B cell (primary cell): Measurements from ENCODE around the gene ZNF764. TPM values are rescaled to one million over a fixed set of nuclear protein-coding genes. Genes with fewer than 3 reads are reported as not detected.

Experiments
- ATAC-seq: fragments of 200-7000 bp; cut with Tn5 transposase; one replicate; pipeline ENCODE4 v1.10.0; 2021; ENCODE audit warnings: low read depth, mild to moderate bottlenecking, moderate number of reproducible peaks, moderate library complexity
- CTCF ChIA-PET: fragments of 350-600 bp; sonication (Branson Sonifier 250); formaldehyde crosslinking; loops from one replicate; lab custom pipeline; 2021; ENCODE audit warnings: antibody characterized with exemption, inconsistent platforms; lab: Charles Lee
- POLR2A ChIA-PET: fragments of 350-600 bp; sonication (Branson Sonifier 250); formaldehyde crosslinking; loops from one replicate; lab custom pipeline; 2021; ENCODE audit warnings: antibody characterized with exemption; lab: Charles Lee
- DNase-seq: peaks from one replicate; pipeline ENCODE4 v3.0.0; 2013
- H2AFZ ChIP-seq: 2 replicates; pipeline ENCODE4 v1.6.1; 2012; ENCODE audit warnings: mild to moderate bottlenecking, low read depth, low read length; ENCODE audit not compliant: insufficient read depth, poor library complexity, severe bottlenecking
- H3K27ac ChIP-seq, 2 donors: 1 replicate in 1 of 2; 2 replicates in 1 of 2; pipeline ENCODE4 v1.5.1; 2012 to 2013; ENCODE audit warnings: low read length in 2 of 2, mild to moderate bottlenecking in 2 of 2, moderate library complexity in 1 of 2
- H3K27me3 ChIP-seq, 4 experiments: fragments of 200-600 bp in 1 of 4; sonication (generic) in 1 of 4; replicated peaks in 1 of 4; 1 replicate in 2 of 4; 2 replicates in 2 of 4; pipeline versions ENCODE4 v1.6.1 to v1.7.0; 2013 to 2016; ENCODE audit warnings: low read length in 3 of 4, mild to moderate bottlenecking in 2 of 4, mixed read lengths in 1 of 4, moderate library complexity in 1 of 4; ENCODE audit not compliant: insufficient read depth in 4 of 4, control insufficient read depth in 3 of 4; ENCODE audit errors: control extremely low read depth in 1 of 4
- H3K36me3 ChIP-seq, 2 experiments: replicated peaks in 1 of 2; 1 replicate in 1 of 2; 2 replicates in 1 of 2; pipeline versions ENCODE4 v1.6.1 to v1.7.1; 2013; ENCODE audit warnings: low read length in 1 of 2; ENCODE audit not compliant: insufficient read depth in 2 of 2, control insufficient read depth in 1 of 2; ENCODE audit errors: control extremely low read depth in 1 of 2, extremely low read depth in 1 of 2
- H3K4me1 ChIP-seq, 2 donors: fragments of 200-600 bp in 1 of 2; sonication (generic) in 1 of 2; 1 replicate in 1 of 2; 2 replicates in 1 of 2; pipeline versions ENCODE4 v1.5.1 to v1.6.1; 2013 to 2017; ENCODE audit warnings: low read length in 2 of 2; ENCODE audit not compliant: control insufficient read depth in 2 of 2, insufficient read depth in 2 of 2
- H3K4me2 ChIP-seq: replicated peaks from 2 replicates; pipeline ENCODE3; 2012; ENCODE audit warnings: mild to moderate bottlenecking, low read depth, low read length; ENCODE audit not compliant: poor library complexity, severe bottlenecking
- H3K4me3 ChIP-seq, 5 experiments: fragments of 200-600 bp in 1 of 5; sonication (generic) in 1 of 5; 1 replicate in 3 of 5; 2 replicates in 2 of 5; pipeline versions ENCODE4 v1.5.1 to v1.7.0; 2011 to 2016; ENCODE audit warnings: low read length in 4 of 5, mild to moderate bottlenecking in 4 of 5, low read depth in 2 of 5, control low read depth in 1 of 5, moderate library complexity in 1 of 5; ENCODE audit not compliant: insufficient read depth in 1 of 5; ENCODE audit errors: control extremely low read depth in 1 of 5, extremely low read depth in 1 of 5
- H3K79me2 ChIP-seq: fragments of 200-600 bp; sonication (generic); one replicate; pipeline ENCODE4 v1.6.0; 2016; ENCODE audit warnings: low read length; ENCODE audit not compliant: control insufficient read depth, insufficient read depth
- H3K9ac ChIP-seq: fragments of 200-600 bp; sonication (generic); 2 replicates; pipeline ENCODE4 v1.6.1; 2017; ENCODE audit warnings: mild to moderate bottlenecking, low read length, moderate library complexity
- H3K9me3 ChIP-seq, 3 donors: one replicate each; pipeline versions ENCODE4 v1.6.1 to v1.7.1; 2013; ENCODE audit warnings: low read length in 2 of 3; ENCODE audit not compliant: control insufficient read depth in 2 of 3, insufficient read depth in 1 of 3; ENCODE audit errors: control extremely low read depth in 1 of 3
- H4K20me1 ChIP-seq: 2 replicates; pipeline ENCODE4 v1.6.0; 2012; ENCODE audit warnings: mild to moderate bottlenecking, low read length; ENCODE audit not compliant: insufficient read depth, control insufficient read depth, poor library complexity, severe bottlenecking
- H3K27ac Mint-ChIP-seq: one replicate; pipeline ENCODE4 v1.8.0; 2021; ENCODE audit warnings: mixed read lengths
- H3K27me3 Mint-ChIP-seq: one replicate; pipeline ENCODE4 v1.8.0; 2021; ENCODE audit warnings: mixed read lengths
- H3K4me1 Mint-ChIP-seq: one replicate; pipeline ENCODE4 v1.8.0; 2021; ENCODE audit warnings: mixed read lengths
- H3K4me3 Mint-ChIP-seq: one replicate; pipeline ENCODE4 v1.8.0; 2021; ENCODE audit warnings: mixed read lengths
- H3K9me3 Mint-ChIP-seq: one replicate; pipeline ENCODE4 v1.8.0; 2022; ENCODE audit warnings: mixed read lengths; ENCODE audit not compliant: insufficient read depth
- EZH2 ChIP-seq: IDR thresholded peaks from 2 replicates; pipeline ENCODE4 v1.6.1; 2012; ENCODE audit warnings: borderline replicate concordance, low read depth, mild to moderate bottlenecking, moderate library complexity, low read length; ENCODE audit not compliant: insufficient read depth, poor library complexity, severe bottlenecking
- WGBS: methylation state at CpG from one replicate; pipeline ENCODE4 v1.1.5; 2013; ENCODE audit warnings: missing lambda C conversion rate; ENCODE audit not compliant: insufficient coverage; 5-methylcytosine and 5-hydroxymethylcytosine counted together
- intact Hi-C: fragments of 100-400 bp; cut with micrococcal nuclease; formaldehyde crosslinking; loops from one replicate; pipeline ENCODE4 v1.10.0; 2022
- polyA plus RNA-seq: library from polyadenylated mRNA; depleted of rRNA; stranded (reverse); fragments of >200 nt; gene quantifications from 2 replicates; pipeline ENCODE4 v1.2.3, GENCODE V29; 2012
- total RNA-seq, 2 donors: library from RNA; stranded (reverse); fragments of 120-200 nt in 1 of 2; gene quantifications; 1 replicate in 1 of 2; 2 replicates in 1 of 2; pipeline versions ENCODE4 v1.2.3 to v1.2.4, GENCODE V29; 2013 to 2022
- TF ChIP-seq, protein P1 (sequence below): fragments of 200-600 bp; IDR thresholded peaks from one replicate; pipeline ENCODE4 v1.8.0; 2022; ENCODE audit warnings: antibody characterized with exemption, mild to moderate bottlenecking

ZNF764 gene
- total and polyA plus RNA-seq, 2 donors (not counting 1 experiment from before 2014, with no cell fraction given): 12.6 to 20.9 TPM

DNA sequence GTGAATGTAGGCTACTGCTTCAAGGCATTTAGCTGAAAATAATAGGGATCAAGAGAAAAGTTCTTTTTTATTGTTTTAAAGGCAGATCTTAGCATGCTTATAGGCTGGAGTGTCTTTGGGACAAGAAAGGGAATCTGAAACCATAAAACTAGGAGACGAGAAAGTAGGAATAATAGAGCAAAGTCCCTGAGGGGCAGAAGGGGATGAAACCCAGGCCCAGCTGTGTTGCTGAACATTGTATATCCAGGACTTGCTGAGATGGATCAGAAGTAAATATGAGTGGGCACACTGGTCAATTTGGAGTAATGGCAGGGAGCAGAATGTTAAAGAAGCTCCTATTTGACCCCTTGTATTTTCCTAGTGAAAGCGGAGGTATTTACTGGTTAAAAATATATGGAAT lies 42.8 kb upstream of the ZNF764 start:
- CTCF ChIA-PET: interaction anchor here (0.6 to 4.9 kb wide), 5 partner anchors 9 to 170 kb away, joined by 3 to 41 read pairs (median 3); partner anchors contain the start of gene DCTPP1
- no peak for DNase-seq
- H3K27ac Mint-ChIP-seq: no peak overlapping the region
- Histone ChIP-seq H3K27me3 (no peaks in the 10 kb centered on the region), H3K27ac (no peak overlapping the region), H3K4me2 (no peak overlapping the region), H3K4me1 (no peaks in the 10 kb centered on the region), H3K36me3 (peaks cover 0 to 23% of the 10 kb centered on the region in 2 experiments), H4K20me1 (no peaks in the 10 kb centered on the region), H3K4me3 (no peak overlapping the region), H3K9me3 (no peaks in the 10 kb centered on the region), H2AFZ (no peak overlapping the region), H3K79me2 (no peaks in the 10 kb centered on the region), H3K9ac (no peak overlapping the region)
- 78% methylated on average over 1 of the region's 2 CpGs for whole genome bisulfite sequencing
- H3K27me3 Mint-ChIP-seq: no peaks in the 10 kb centered on the region
- intact Hi-C loops: no loop called here
- TF ChIP-seq, protein P1, sequence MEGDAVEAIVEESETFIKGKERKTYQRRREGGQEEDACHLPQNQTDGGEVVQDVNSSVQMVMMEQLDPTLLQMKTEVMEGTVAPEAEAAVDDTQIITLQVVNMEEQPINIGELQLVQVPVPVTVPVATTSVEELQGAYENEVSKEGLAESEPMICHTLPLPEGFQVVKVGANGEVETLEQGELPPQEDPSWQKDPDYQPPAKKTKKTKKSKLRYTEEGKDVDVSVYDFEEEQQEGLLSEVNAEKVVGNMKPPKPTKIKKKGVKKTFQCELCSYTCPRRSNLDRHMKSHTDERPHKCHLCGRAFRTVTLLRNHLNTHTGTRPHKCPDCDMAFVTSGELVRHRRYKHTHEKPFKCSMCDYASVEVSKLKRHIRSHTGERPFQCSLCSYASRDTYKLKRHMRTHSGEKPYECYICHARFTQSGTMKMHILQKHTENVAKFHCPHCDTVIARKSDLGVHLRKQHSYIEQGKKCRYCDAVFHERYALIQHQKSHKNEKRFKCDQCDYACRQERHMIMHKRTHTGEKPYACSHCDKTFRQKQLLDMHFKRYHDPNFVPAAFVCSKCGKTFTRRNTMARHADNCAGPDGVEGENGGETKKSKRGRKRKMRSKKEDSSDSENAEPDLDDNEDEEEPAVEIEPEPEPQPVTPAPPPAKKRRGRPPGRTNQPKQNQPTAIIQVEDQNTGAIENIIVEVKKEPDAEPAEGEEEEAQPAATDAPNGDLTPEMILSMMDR: no peak
- TF ChIP-seq EZH2: no peak
- no peaks in the 10 kb centered on the region for H3K9me3 Mint-ChIP-seq
- H3K4me3 Mint-ChIP-seq: no peak overlapping the region
- POLR2A ChIA-PET: no interaction called here
- peaks cover 2% of the 10 kb centered on the region for H3K4me1 Mint-ChIP-seq
- no peak for ATAC-seq

GRCh38 chr16:30600215-30600614 lies 42.0 kb upstream of the ZNF764 start:
- Histone ChIP-seq H3K4me2 (no peak overlapping the region), H3K4me3 (no peak overlapping the region), H3K27ac (no peak overlapping the region), H4K20me1 (no peaks in the 10 kb centered on the region), H3K9ac (no peak overlapping the region), H3K79me2 (no peaks in the 10 kb centered on the region), H3K36me3 (peaks cover 0 to 22% of the 10 kb centered on the region in 2 experiments), H3K9me3 (no peaks in the 10 kb centered on the region), H3K4me1 (no peaks in the 10 kb centered on the region), H3K27me3 (no peaks in the 10 kb centered on the region), H2AFZ (no peak overlapping the region)
- ChIA-PET CTCF (interaction anchor here (0.6 to 4.9 kb wide), 7 partner anchors 8 to 399 kb away, joined by 3 to 41 read pairs (median 3); partner anchors contain the start of gene DCTPP1), POLR2A (no interaction called here)
- Mint-ChIP-seq H3K4me1 (peaks cover 2% of the 10 kb centered on the region), H3K4me3 (no peak overlapping the region), H3K27me3 (no peaks in the 10 kb centered on the region), H3K9me3 (no peaks in the 10 kb centered on the region), H3K27ac (no peak overlapping the region)
- DNase-seq (no peak), ATAC-seq (no peak)
- TF ChIP-seq, protein P1: no peak
- no peak for TF ChIP-seq EZH2
- WGBS: 100% methylated on average over 1 of the region's 3 CpGs
- intact Hi-C loops: no loop called here
